GM18508 (cell line): ENCODE results near the gene MBOAT7.
"Not testable (repeated sequence)": the region's sequence is repeated elsewhere in the genome, so short reads cannot be mapped to it uniquely, and the experiment has no call there.

Source experiments
- ATAC-seq: cut with Tn5 transposase; IDR thresholded peaks from one replicate; pipeline ENCODE4 v1.9.1; 2021; ENCODE audit warnings: moderate number of reproducible peaks; ENCODE audit not compliant: insufficient read depth, unreplicated experiment

The MBOAT7 gene

GRCh38 chr19:54190503-54191010, 1.2 kb upstream of the MBOAT7 start:
- peak; percentile 31 for ATAC-seq

DNA sequence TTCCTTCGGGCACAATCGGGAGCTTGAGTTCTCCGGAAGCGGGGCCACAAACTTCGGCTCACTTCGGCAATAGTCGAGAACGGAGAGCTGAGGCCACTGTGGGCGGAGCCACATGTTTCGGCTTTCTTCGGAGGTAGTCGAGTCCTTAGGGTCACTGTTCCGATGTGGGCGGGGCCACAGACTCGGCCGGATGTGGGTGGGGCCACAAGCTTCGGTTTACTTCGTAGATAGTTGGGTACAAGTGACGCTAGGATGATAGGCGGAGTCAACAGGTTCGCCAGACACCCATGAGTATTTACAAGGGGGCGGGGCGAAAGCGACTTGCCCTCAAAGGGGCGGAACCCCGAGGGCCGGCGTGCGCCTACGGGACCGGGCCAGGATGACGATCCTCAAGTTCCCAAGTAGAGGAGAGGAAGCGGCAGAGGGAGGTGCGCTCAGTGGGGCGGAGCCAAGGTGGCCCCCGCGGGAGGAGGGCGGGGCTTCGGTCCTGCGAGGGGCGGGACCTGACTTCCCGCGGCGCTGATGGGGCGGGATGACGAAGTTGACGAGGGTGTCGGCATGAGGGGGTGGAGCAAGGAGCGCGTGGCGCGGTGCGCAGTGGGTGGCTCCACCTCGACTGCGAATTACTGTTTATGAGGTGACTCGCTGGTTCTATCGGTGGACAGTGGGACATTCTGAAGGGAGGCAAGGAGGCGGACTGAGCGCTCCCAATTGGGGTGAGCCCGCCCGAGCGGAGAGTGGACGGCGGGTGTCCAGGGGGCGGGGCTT, 539 bp upstream of the MBOAT7 start:
- peak; percentile 47 for ATAC-seq

DNA sequence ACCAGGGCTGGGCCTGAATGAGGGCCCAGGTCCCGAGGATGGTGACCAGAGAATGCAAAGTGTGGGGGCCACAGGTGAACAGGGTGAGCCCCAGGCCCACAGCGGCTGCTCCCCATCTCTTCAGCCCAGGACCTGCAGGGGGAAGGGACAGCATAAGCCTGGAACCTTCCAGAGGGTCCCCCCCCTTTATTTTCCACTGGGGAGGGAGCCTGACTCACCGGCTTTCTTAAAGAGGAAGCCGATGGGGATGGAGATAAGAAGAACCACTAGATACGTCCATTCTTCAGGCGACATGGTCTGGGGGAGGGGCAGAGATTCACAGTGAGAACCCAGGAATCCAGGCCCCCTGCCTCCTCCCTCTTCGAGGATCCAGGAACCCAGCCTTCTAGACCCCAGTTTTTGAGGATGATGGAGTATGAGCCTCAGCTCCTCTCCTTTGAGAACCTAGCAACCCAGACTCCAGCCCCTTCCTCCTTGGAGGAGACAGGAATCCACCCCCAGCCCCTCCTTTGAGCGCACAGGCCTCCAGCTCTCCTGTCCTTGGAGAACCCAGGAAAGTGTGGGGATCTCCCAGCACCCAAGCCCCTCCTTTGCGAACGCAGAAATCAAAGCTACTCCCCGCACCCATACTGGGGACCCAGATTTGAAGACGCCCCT, 1.0 kb downstream of the MBOAT7 start:
- no peak for ATAC-seq

- ATAC-seq, result no peak
Observed at GRCh38 chr19:54186934-54187381, 2.4 kb downstream of the MBOAT7 start.

DNA sequence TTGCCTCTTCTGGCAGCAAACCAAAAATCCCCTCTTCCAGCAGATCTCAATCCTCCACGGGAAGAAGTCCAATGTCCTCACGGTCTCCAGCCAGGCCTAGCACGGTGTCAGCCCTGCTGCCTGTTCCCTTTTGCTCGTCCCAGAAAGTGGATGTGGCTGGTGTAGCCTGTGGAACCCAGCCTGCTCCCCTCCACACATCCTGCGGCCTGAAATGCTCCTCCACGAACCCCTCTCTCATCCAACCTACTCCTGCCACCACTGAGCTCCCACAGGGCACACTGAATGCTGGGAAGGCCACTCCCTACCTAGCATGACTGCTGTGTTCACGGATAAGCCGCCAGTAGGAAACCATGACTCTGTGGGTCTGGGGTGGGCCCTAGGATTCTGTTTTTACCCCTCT, 3.0 kb downstream of the MBOAT7 start:
- ATAC-seq, result no peak

DNA sequence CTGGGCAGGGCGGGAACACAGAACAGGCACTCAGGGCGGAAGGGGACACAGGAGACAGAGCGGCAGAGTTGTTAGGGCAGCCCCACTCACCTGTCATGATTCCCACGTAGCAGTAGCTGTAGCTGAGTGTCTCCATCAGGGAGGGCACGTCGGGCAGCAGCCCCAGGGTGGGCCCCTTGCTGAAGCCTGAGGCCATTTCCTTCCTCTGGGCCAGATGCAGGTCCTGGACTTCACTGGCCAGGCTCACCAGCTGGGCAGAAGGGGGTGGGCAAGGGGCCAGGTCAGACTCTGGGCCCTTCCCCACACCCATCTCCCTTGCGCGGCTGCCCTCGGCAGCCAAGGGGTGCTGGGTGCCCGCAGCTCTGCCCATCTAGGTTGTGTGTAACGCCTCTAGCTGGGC, 5.9 kb downstream of the MBOAT7 start:
- no peak for ATAC-seq

GRCh38 chr19:54181894-54182293, 7.5 kb downstream of the MBOAT7 start:
- ATAC-seq, result not testable (repeated sequence)

GRCh38 chr19:54180691-54181091, 8.7 kb downstream of the MBOAT7 start:
- ATAC-seq, result no peak

- ATAC-seq, result no peak
Observed at GRCh38 chr19:54179921-54180461, 9.4 kb downstream of the MBOAT7 start.

- ATAC-seq, result no peak
Observed at GRCh38 chr19:54179262-54179852, 10.0 kb downstream of the MBOAT7 start.

- ATAC-seq, result no peak
Observed at GRCh38 chr19:54178581-54179261, 10.7 kb downstream of the MBOAT7 start.

DNA sequence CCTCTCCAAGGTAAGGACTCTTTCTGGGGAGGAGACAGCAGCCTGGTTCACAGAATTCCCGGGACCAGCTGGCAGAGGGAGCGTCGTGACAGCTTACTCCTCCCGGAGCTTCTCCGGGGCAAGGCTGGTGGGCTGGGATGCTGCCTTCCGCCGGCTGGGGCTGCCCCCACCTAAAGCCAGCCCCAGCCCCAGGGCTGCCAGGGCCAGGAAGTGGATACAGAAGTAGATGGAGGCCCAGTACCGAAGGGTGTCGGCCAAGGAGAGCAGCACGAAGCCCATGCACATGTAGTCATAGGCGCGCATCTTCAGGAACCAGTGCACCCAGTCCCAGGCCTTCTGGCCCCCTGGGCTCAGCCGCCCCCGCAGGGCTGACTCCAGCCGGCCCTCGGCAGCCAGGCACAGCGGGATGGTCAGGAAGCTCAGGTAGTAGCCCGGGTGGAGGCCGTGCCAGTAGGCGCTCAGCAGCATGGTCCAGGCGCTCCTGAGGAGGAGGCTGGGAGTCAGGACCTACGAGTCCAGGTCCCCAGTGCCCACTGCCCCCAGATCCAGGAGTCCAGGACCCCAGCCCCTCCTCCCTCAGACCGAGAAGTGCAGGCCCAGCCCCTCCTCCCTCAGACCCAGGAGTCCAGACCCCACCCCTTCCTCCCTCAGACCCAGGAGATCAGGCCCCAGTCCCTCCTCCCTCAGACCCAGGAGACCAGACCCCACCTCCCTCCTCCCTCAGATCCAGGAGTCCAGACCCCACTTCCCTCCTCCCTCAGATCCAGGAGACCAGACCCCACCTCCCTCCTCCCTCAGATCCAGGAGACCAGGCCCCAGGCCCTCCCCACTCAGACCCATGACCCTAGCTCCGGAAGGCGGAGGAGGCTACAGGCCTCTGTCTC, 15.2 kb downstream of the MBOAT7 start:
- no peak for ATAC-seq

DNA sequence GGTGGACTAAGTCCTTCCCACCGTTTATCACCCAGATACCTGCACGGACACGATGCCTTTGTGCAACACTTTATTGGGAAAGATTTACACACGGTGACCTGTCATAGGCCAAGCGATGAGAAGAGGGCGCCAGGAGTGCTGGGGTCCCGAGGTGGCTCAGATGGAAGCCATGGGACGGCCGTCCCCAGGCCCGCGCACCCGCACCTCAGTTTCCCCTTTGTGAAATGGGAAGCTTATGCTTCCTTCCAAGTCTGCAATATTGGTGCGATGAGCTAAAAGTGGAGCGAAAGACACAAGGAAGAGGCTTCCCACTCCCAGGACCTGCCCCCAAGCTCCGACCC, 16.1 kb downstream of the MBOAT7 start:
- no peak for ATAC-seq

GRCh38 chr19:54172471-54173358, 16.7 kb downstream of the MBOAT7 start, which contains the start of gene TMC4:
TMC4 (minus strand) TSS chr19:54173160; CDS start chr19:54173117, 43 bp downstream.
- ATAC-seq, result no peak

- ATAC-seq, result not testable (repeated sequence)
Observed at GRCh38 chr19:54171736-54172431, 17.5 kb downstream of the MBOAT7 start.

GRCh38 chr19:54169149-54169740, 20.1 kb downstream of the MBOAT7 start:
- ATAC-seq, result no peak

DNA sequence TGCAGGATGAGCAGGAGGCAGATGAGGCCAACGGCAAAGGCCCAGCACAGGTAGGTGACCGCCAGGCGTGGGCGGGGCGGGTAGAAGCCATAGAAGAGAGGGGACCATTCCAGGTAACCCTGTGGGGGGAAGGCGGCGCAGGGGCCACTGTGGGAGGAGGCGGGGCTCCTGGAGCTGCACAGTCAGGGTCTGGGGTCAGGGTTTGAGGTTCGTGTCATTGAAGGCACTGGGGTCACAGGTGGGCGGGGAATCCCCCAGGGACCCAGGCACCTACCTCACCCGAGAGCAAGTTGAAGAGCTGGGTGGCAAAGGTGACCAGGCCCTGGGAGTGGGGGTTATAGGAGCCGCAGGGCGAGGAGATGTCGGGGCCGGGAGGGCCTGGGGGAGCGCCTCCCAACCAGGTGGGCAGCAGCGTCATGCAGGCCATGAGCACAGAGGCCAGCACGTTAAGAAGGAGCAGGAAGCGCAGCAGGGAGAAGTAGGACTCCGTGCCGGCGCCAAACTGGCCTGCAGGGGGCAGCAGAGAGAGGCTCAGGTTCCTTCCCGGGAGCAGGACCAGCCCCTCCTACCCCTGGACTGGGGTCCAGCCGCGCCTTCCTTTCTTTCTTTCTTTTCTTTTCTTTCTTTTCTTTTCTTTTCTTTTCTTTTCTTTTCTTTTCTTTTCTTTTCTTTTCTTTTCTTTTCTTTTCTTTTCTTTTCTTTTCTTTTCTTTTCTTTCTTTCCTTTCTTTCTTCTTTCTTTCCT, 21.0 kb downstream of the MBOAT7 start:
- ATAC-seq, result no peak
